D341Med (cell line): ENCODE measurements around the gene TRPM4.

ENCODE experiments used
- DNase-seq: peaks from one replicate; pipeline ENCODE4 v3.0.0; 2012; ENCODE audit warnings: low spot score

Gene TRPM4

GRCh38 chr19:49231804-49232203 lies 74.2 kb downstream of the TRPM4 start:
- DNase-seq, result no peak

- DNase-seq, result no peak
Measured at GRCh38 chr19:49233163-49233562, 75.6 kb downstream of the TRPM4 start.

GRCh38 chr19:49241769-49242168 lies 84.2 kb downstream of the TRPM4 start:
- DNase-seq, result no peak

- no peak for DNase-seq
Measured at GRCh38 chr19:49243129-49243528, 85.5 kb downstream of the TRPM4 start.

GRCh38 chr19:49243726-49244125 lies 86.1 kb downstream of the TRPM4 start:
- DNase-seq, result no peak

GRCh38 chr19:49244256-49244655 lies 86.7 kb downstream of the TRPM4 start:
- no peak for DNase-seq

GRCh38 chr19:49247676-49248075 lies 90.1 kb downstream of the TRPM4 start:
- no peak for DNase-seq

GRCh38 chr19:49249933-49250332 lies 92.3 kb downstream of the TRPM4 start:
- DNase-seq, result no peak

- no peak for DNase-seq
Measured at GRCh38 chr19:49255674-49256073, 98.1 kb downstream of the TRPM4 start.

GRCh38 chr19:49256691-49257090 lies 99.1 kb downstream of the TRPM4 start:
- DNase-seq, result no peak
